T-cell (primary cell): ENCODE measurements around the gene PPTC7. TPM values are rescaled to one million over a fixed set of nuclear protein-coding genes. Genes with fewer than 3 reads are reported as not detected.
A peak's percentile ranks its signal among the peaks of the same experiment; 100 is the strongest.
"Not testable (repeated sequence)": the region's sequence is repeated elsewhere in the genome, so short reads cannot be mapped to it uniquely, and the experiment has no call there.

Experiments
- ATAC-seq, 4 experiments: fragments of 200-7000 bp in 3 of 4; fragments of 150-1000 bp in 1 of 4; cut with Tn5 transposase; replicated peaks in 1 of 4; 1 replicate in 3 of 4; 2 replicates in 1 of 4; pipeline ENCODE4 v1.10.0; 2021; ENCODE audit warnings: moderate library complexity in 3 of 4, mild to moderate bottlenecking in 2 of 4, moderate number of reproducible peaks in 1 of 4
- CTCF ChIA-PET, 2 donors: fragments of 300-600 bp; sonication (Branson Sonifier 250); formaldehyde crosslinking; loops; one replicate each; lab custom pipeline; 2022; ENCODE audit warnings: antibody characterized with exemption in 2 of 2; lab: Charles Lee
- POLR2A ChIA-PET, 2 donors: fragments of 300-600 bp; sonication (Branson Sonifier 250); formaldehyde crosslinking; loops; one replicate each; lab custom pipeline; 2022; ENCODE audit warnings: antibody characterized with exemption in 2 of 2; lab: Charles Lee
- DNase-seq, 35 experiments: peaks; one replicate each; pipeline versions ENCODE4 v3.0.0 to v3.0.0-alpha.2; 2013 to 2023
- H3K27ac ChIP-seq: one replicate; pipeline ENCODE4 v1.5.1; 2013; ENCODE audit warnings: low read length
- H3K27me3 ChIP-seq, 2 experiments: replicated peaks in 1 of 2; 1 replicate in 1 of 2; 2 replicates in 1 of 2; pipeline versions ENCODE4 v1.6.1 to v1.7.0; 2013; ENCODE audit warnings: low read length in 1 of 2, mixed read lengths in 1 of 2; ENCODE audit not compliant: control insufficient read depth in 2 of 2, insufficient read depth in 2 of 2; ENCODE audit errors: extremely low read depth in 1 of 2
- H3K36me3 ChIP-seq, 2 donors: 1 replicate in 1 of 2; 2 replicates in 1 of 2; pipeline versions ENCODE4 v1.6.1 to v1.7.0; 2013; ENCODE audit warnings: low read length in 1 of 2; ENCODE audit not compliant: control insufficient read depth in 2 of 2, insufficient read depth in 1 of 2; ENCODE audit errors: extremely low read depth in 1 of 2
- H3K4me1 ChIP-seq, 2 experiments: 1 replicate in 1 of 2; 2 replicates in 1 of 2; pipeline versions ENCODE4 v1.6.1 to v1.7.0; 2013; ENCODE audit warnings: low read length in 2 of 2, mixed read lengths in 1 of 2; ENCODE audit not compliant: insufficient read depth in 2 of 2, control insufficient read depth in 1 of 2; ENCODE audit errors: extremely low read depth in 1 of 2
- H3K4me3 ChIP-seq, 2 donors: 1 replicate in 1 of 2; 2 replicates in 1 of 2; pipeline versions ENCODE4 v1.5.1 to v1.7.0; 2013; ENCODE audit warnings: mild to moderate bottlenecking in 2 of 2, low read length in 1 of 2, moderate library complexity in 1 of 2; ENCODE audit not compliant: control insufficient read depth in 1 of 2; ENCODE audit errors: extremely low read depth in 1 of 2
- H3K9me3 ChIP-seq: 2 replicates; pipeline ENCODE4 v1.7.0; 2013
- H3K27ac Mint-ChIP-seq, 2 donors: one replicate each; pipeline ENCODE4 v1.8.0; 2020 to 2021; ENCODE audit warnings: mild to moderate bottlenecking in 2 of 2, mixed read lengths in 2 of 2
- H3K27me3 Mint-ChIP-seq, 2 donors: one replicate each; pipeline ENCODE4 v1.8.0; 2021 to 2022; ENCODE audit warnings: mixed read lengths in 2 of 2
- H3K36me3 Mint-ChIP-seq: one replicate; pipeline ENCODE4 v1.8.0; 2021; ENCODE audit warnings: mixed read lengths
- H3K4me1 Mint-ChIP-seq, 3 donors: one replicate each; pipeline ENCODE4 v1.8.0; 2020 to 2022; ENCODE audit warnings: mixed read lengths in 3 of 3, mild to moderate bottlenecking in 1 of 3
- H3K4me3 Mint-ChIP-seq, 3 donors: one replicate each; pipeline ENCODE4 v1.8.0; 2020 to 2022; ENCODE audit warnings: mild to moderate bottlenecking in 3 of 3, mixed read lengths in 3 of 3, moderate library complexity in 3 of 3
- H3K9me3 Mint-ChIP-seq, 3 donors: one replicate each; pipeline ENCODE4 v1.8.0; 2020 to 2022; ENCODE audit warnings: mixed read lengths in 3 of 3
- WGBS: methylation state at CpG from one replicate; pipeline ENCODE4 v1.1.5; 2013; ENCODE audit warnings: missing lambda C conversion rate; ENCODE audit not compliant: insufficient coverage; 5-methylcytosine and 5-hydroxymethylcytosine counted together
- total RNA-seq, 35 experiments: library from RNA in 6 of 35; stranded (reverse) in 6 of 35; fragments of 120-200 nt in 1 of 35; gene quantifications; one replicate each; pipeline versions ENCODE4 v1.2.1 to v1.2.4 and lab custom pipeline; 2013 to 2026

PPTC7 gene
- total RNA-seq, 5 donors from 2014 or later (not counting 1 experiment from before 2014, with no cell fraction given): 36.0 to 38.1 (median 36.6) TPM

GRCh38 chr12:110561471-110562201, 21.5 kb downstream of the PPTC7 start:
- no peaks in the 10 kb centered on the region for H3K9me3 Mint-ChIP-seq
- H3K4me1 ChIP-seq: peaks cover 21 to 54% of the 10 kb centered on the region in 2 experiments
- no peaks in the 10 kb centered on the region for H3K36me3 ChIP-seq
- H3K27ac ChIP-seq: peak overlapping the region; percentile 28
- CTCF ChIA-PET: interaction anchor here (0.6 to 1.4 kb wide), 6 partner anchors 12 to 53 kb away, joined by 3 to 8 read pairs (median 4); no protein-coding TSS in a partner anchor
- WGBS: 70% methylated on average over 6 of the region's 15 CpGs
- DNase-seq: no peak
- H3K36me3 Mint-ChIP-seq: peaks cover 9% of the 10 kb centered on the region
- no peaks in the 10 kb centered on the region for H3K27me3 ChIP-seq
- ATAC-seq: peak in 1 of 4 experiments; percentile 41
- H3K4me1 Mint-ChIP-seq: peaks cover 81 to 82% (median 82%) of the 10 kb centered on the region in 3 donors
- H3K27me3 Mint-ChIP-seq: no peaks in the 10 kb centered on the region
- POLR2A ChIA-PET: interaction anchor here (0.6 kb wide), 3 partner anchors 12 to 55 kb away, joined by 3 to 4 read pairs (median 3); no protein-coding TSS in a partner anchor
- peak overlapping the region; percentile 26 to 80 (median 61) for H3K4me3 Mint-ChIP-seq
- H3K4me3 ChIP-seq: no peak overlapping the region
- H3K9me3 ChIP-seq: no peaks in the 10 kb centered on the region
- peak overlapping the region; percentile 90 to 91 for H3K27ac Mint-ChIP-seq

- H3K9me3 Mint-ChIP-seq: no peaks in the 10 kb centered on the region
- no peak for ATAC-seq
- Histone ChIP-seq H3K4me3 (no peak overlapping the region), H3K9me3 (no peaks in the 10 kb centered on the region), H3K27me3 (no peaks in the 10 kb centered on the region), H3K4me1 (peaks cover 22 to 51% of the 10 kb centered on the region in 2 experiments), H3K36me3 (no peaks in the 10 kb centered on the region), H3K27ac (no peak overlapping the region)
- peaks cover 80 to 82% (median 82%) of the 10 kb centered on the region in 3 donors for H3K4me1 Mint-ChIP-seq
- DNase-seq: no peak
- no CpG with 5 or more reads among the region's 1 CpG for WGBS
- CTCF ChIA-PET: interaction anchor here in 1 of 2 donors (1.9 kb wide), 1 partner anchor 41 kb away, joined by 10 read pairs; no protein-coding TSS in a partner anchor
- no peaks in the 10 kb centered on the region for H3K27me3 Mint-ChIP-seq
- peak overlapping the region in 1 of 3 donors; percentile 80 for H3K4me3 Mint-ChIP-seq
- POLR2A ChIA-PET: no interaction called here
- H3K27ac Mint-ChIP-seq: peak overlapping the region; percentile 29 to 63
- peaks cover 9% of the 10 kb centered on the region for H3K36me3 Mint-ChIP-seq
Measured at GRCh38 chr12:110560946-110561345, 22.2 kb downstream of the PPTC7 start.

GRCh38 chr12:110560048-110560447, 23.1 kb downstream of the PPTC7 start:
- H3K27me3 Mint-ChIP-seq: no peaks in the 10 kb centered on the region
- DNase-seq: no peak
- no peak overlapping the region for H3K4me3 Mint-ChIP-seq
- CTCF ChIA-PET: interaction anchor here (0.6 to 1.9 kb wide), 5 partner anchors 11 to 42 kb away, joined by 3 to 10 read pairs (median 6); no protein-coding TSS in a partner anchor
- no peaks in the 10 kb centered on the region for H3K27me3 ChIP-seq
- no peak for ATAC-seq
- peaks cover 80 to 82% (median 82%) of the 10 kb centered on the region in 3 donors for H3K4me1 Mint-ChIP-seq
- H3K9me3 ChIP-seq: no peaks in the 10 kb centered on the region
- H3K36me3 ChIP-seq: no peaks in the 10 kb centered on the region
- no peak overlapping the region for H3K27ac ChIP-seq
- H3K4me3 ChIP-seq: no peak overlapping the region
- H3K27ac Mint-ChIP-seq: no peak overlapping the region
- peaks cover 25 to 48% of the 10 kb centered on the region in 2 experiments for H3K4me1 ChIP-seq
- H3K36me3 Mint-ChIP-seq: peaks cover 9% of the 10 kb centered on the region
- POLR2A ChIA-PET: interaction anchor here (0.5 to 1.0 kb wide), 4 partner anchors 34 to 89 kb away, joined by 3 to 5 read pairs (median 4); no protein-coding TSS in a partner anchor
- no peaks in the 10 kb centered on the region for H3K9me3 Mint-ChIP-seq
- WGBS: 80% methylated on average over 1 of the region's 5 CpGs

GRCh38 chr12:110558945-110559344, 24.2 kb downstream of the PPTC7 start:
- peaks cover 78 to 83% (median 80%) of the 10 kb centered on the region in 3 donors for H3K4me1 Mint-ChIP-seq

DNA sequence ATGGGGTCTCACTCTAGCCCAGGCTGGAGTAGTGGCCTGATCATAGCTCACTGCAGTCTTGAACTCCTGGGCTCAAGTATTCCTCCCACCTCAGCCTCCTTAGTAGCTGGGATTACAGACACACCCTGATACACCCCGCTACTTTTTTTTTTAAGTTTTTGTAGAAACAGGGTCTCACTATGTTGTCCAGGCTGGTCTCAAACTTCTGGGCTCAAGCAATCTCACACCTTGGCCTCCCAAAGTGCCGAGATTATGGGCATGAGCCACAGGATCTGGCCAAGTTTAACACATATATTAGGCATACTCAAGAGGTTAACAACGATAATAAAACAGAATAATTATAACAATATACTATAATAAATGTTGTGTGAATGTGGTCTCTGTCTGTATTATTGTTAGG, 25.8 kb downstream of the PPTC7 start:
- Histone ChIP-seq H3K36me3 (no peaks in the 10 kb centered on the region), H3K9me3 (no peaks in the 10 kb centered on the region), H3K27me3 (no peaks in the 10 kb centered on the region), H3K4me3 (no peak overlapping the region), H3K4me1 (peaks cover 18 to 44% of the 10 kb centered on the region in 2 experiments), H3K27ac (no peak overlapping the region)
- Mint-ChIP-seq H3K4me3 (no peak overlapping the region), H3K36me3 (peaks cover 9% of the 10 kb centered on the region), H3K27me3 (no peaks in the 10 kb centered on the region), H3K9me3 (no peaks in the 10 kb centered on the region), H3K27ac (peak overlapping the region in 1 of 2 donors; percentile 61), H3K4me1 (peaks cover 69 to 70% (median 70%) of the 10 kb centered on the region in 3 donors)
- ChIA-PET CTCF (no interaction called here), POLR2A (no interaction called here)
- DNase-seq (no peak), ATAC-seq (no peak)
- WGBS: no CpG with 5 or more reads among the region's 3 CpGs

More at GRCh38 chr12:110558945-110559344, 24.2 kb downstream of the PPTC7 start:
- H3K27ac Mint-ChIP-seq, H3K36me3 Mint-ChIP-seq, H3K36me3 ChIP-seq, H3K9me3 ChIP-seq, H3K9me3 Mint-ChIP-seq, ATAC-seq, H3K4me3 Mint-ChIP-seq, DNase-seq, H3K27me3 ChIP-seq, H3K27ac ChIP-seq, H3K27me3 Mint-ChIP-seq, H3K4me3 ChIP-seq: not testable (repeated sequence)
- peaks cover 21 to 45% of the 10 kb centered on the region in 2 experiments for H3K4me1 ChIP-seq
- ChIA-PET CTCF (interaction anchor here (0.8 to 1.9 kb wide), 3 partner anchors 10 to 43 kb away, joined by 4 to 9 read pairs (median 5); no protein-coding TSS in a partner anchor), POLR2A (interaction anchor here in 1 of 2 donors (1.0 kb wide), 1 partner anchor 69 kb away, joined by 3 read pairs; no protein-coding TSS in a partner anchor)
- no CpG with 5 or more reads among the region's 2 CpGs for WGBS

GRCh38 chr12:110556705-110557104, 26.4 kb downstream of the PPTC7 start:
- POLR2A ChIA-PET: no interaction called here

More at GRCh38 chr12:110556705-110557104, 26.4 kb downstream of the PPTC7 start:
- H3K36me3 Mint-ChIP-seq: peaks cover 13% of the 10 kb centered on the region
- H3K4me3 Mint-ChIP-seq: no peak overlapping the region
- ATAC-seq (no peak), DNase-seq (no peak)
- Histone ChIP-seq H3K9me3 (no peaks in the 10 kb centered on the region), H3K27me3 (no peaks in the 10 kb centered on the region), H3K27ac (no peak overlapping the region), H3K36me3 (peaks cover 0 to 1% of the 10 kb centered on the region in 2 donors), H3K4me1 (peaks cover 17 to 38% of the 10 kb centered on the region in 2 experiments), H3K4me3 (no peak overlapping the region)
- peaks cover 70 to 71% (median 71%) of the 10 kb centered on the region in 3 donors for H3K4me1 Mint-ChIP-seq
- no peaks in the 10 kb centered on the region for H3K27me3 Mint-ChIP-seq
- H3K27ac Mint-ChIP-seq: peak overlapping the region in 1 of 2 donors; percentile 41
- no peaks in the 10 kb centered on the region for H3K9me3 Mint-ChIP-seq
- WGBS: 92% methylated on average over 10 of the region's 10 CpGs
- CTCF ChIA-PET: interaction anchor here (0.6 to 6.3 kb wide), 2 partner anchors 44 to 131 kb away, joined by 4 to 99 read pairs; no protein-coding TSS in a partner anchor
